Bronchial epithelial cell (primary cell): Measurements from ENCODE around the gene ERVFRD-1. TPM values are rescaled to one million over a fixed set of nuclear protein-coding genes. Genes with fewer than 3 reads are reported as not detected.

Experiments
- DNase-seq: peaks from one replicate; pipeline ENCODE4 v3.0.0-alpha.2; 2010; ENCODE audit warnings: low read depth
- FAIRE-seq: peaks from 2 replicates; lab custom pipeline; 2011; peaks lifted over from hg19 to GRCh38; lab: Jason Lieb, UNC
- H3K27me3 ChIP-seq: 2 replicates; pipeline ENCODE4 v1.5.1; 2011; ENCODE audit warnings: low read length; ENCODE audit not compliant: control insufficient read depth, insufficient read depth
- H3K36me3 ChIP-seq: 2 replicates; pipeline ENCODE4 v1.5.1; 2011; ENCODE audit warnings: low read length; ENCODE audit not compliant: control insufficient read depth, insufficient read depth
- H3K4me3 ChIP-seq: 2 replicates; pipeline ENCODE4 v1.5.1; 2011; ENCODE audit warnings: mild to moderate bottlenecking, low read depth, low read length, control low read depth
- total RNA-seq: library from RNA; depleted of rRNA; stranded (reverse); fragments of >200 nt; gene quantifications from 2 replicates; pipeline ENCODE4 v1.2.1, GENCODE V29; 2014
- TF ChIP-seq, protein P1 (sequence below): IDR thresholded peaks from 2 replicates; pipeline ENCODE4 v1.5.1; 2011; ENCODE audit warnings: mild to moderate bottlenecking, moderate library complexity, low read length, control low read depth, inconsistent platforms; ENCODE audit not compliant: insufficient read depth, severe bottlenecking

The ERVFRD-1 gene
- total RNA-seq, 1 donor from 2014 or later: not detected

DNA sequence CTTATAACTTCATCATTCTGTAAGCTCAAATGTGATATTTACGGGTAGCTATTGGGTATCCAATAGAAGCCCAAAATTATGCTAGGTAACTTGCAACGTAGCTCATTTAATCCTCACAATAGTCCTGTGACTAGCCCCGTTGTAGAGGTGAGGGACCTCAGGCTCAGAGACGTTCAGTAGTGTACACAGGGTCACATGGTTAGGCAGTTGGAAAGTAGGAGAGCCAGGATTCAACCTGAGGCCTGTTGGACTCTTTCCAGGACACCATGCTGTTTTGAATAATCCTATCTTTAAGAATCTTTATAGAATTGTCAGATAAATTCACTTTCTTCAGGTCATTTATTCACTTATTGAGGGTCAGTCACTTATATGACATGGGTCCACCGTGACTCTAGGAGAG lies 58.2 kb downstream of the ERVFRD-1 start:
- no peak overlapping the region for H3K4me3 ChIP-seq
- TF ChIP-seq, protein P1, sequence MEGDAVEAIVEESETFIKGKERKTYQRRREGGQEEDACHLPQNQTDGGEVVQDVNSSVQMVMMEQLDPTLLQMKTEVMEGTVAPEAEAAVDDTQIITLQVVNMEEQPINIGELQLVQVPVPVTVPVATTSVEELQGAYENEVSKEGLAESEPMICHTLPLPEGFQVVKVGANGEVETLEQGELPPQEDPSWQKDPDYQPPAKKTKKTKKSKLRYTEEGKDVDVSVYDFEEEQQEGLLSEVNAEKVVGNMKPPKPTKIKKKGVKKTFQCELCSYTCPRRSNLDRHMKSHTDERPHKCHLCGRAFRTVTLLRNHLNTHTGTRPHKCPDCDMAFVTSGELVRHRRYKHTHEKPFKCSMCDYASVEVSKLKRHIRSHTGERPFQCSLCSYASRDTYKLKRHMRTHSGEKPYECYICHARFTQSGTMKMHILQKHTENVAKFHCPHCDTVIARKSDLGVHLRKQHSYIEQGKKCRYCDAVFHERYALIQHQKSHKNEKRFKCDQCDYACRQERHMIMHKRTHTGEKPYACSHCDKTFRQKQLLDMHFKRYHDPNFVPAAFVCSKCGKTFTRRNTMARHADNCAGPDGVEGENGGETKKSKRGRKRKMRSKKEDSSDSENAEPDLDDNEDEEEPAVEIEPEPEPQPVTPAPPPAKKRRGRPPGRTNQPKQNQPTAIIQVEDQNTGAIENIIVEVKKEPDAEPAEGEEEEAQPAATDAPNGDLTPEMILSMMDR: no peak
- H3K27me3 ChIP-seq: no peaks in the 10 kb centered on the region
- no peak for FAIRE-seq
- H3K36me3 ChIP-seq: no peaks in the 10 kb centered on the region
- no peak for DNase-seq

Other genes with a start within 250 kb of the ERVFRD-1 start
- gene GCM2, start 229.7 kb downstream of the ERVFRD-1 start, total RNA-seq: not detected in 2 replicates
- gene SYCP2L, start 224.7 kb downstream of the ERVFRD-1 start, total RNA-seq: 0.26 TPM in 2 replicates
- under 0.01 TPM in 1 of 2 replicates, not detected in the other for gene ELOVL2, start 67.4 kb downstream of the ERVFRD-1 start, total RNA-seq
- 16.4 and 17.1 TPM in 2 replicates for gene SMIM13, start 17.9 kb downstream of the ERVFRD-1 start, total RNA-seq
- gene NEDD9, start 120.9 kb upstream of the ERVFRD-1 start, total RNA-seq: 2.0 and 4.7 TPM in 2 replicates